ENCODE results near the gene LDAH.

The LDAH gene

GRCh38 chr2:20852670-20853069 lies 29.8 kb upstream of the LDAH start:
- H3K9me3 ChIP-seq (ENCODE audit: control insufficient read depth, low read length): no peaks in the 10 kb centered on the region
- H3K9ac ChIP-seq: no peak overlapping the region
- no peak overlapping the region for H3K4me3 ChIP-seq (ENCODE audit: low read depth, low read length)
- no peaks in the 10 kb centered on the region for H3K27me3 ChIP-seq (ENCODE audit: control insufficient read depth, insufficient read depth, low read length)
- no peak for TF ChIP-seq CTCF (IDR thresholded peaks at IDR 0.05)
- no peaks in the 10 kb centered on the region for H3K4me1 ChIP-seq
- no peak overlapping the region for H2AFZ ChIP-seq
- no peaks in the 10 kb centered on the region for H3K36me3 ChIP-seq (ENCODE audit: control insufficient read depth, insufficient read depth, low read length)
- H3K79me2 ChIP-seq: no peaks in the 10 kb centered on the region
- no peak overlapping the region for H3K4me2 ChIP-seq (ENCODE audit: low read length)
- H3K27ac ChIP-seq: no peak overlapping the region

GRCh38 chr2:20852139-20852538 lies 29.2 kb upstream of the LDAH start:
- Histone ChIP-seq H3K27ac (no peak overlapping the region), H3K4me3 (ENCODE audit: low read depth, low read length) (no peak overlapping the region), H3K27me3 (ENCODE audit: control insufficient read depth, insufficient read depth, low read length) (no peaks in the 10 kb centered on the region), H2AFZ (no peak overlapping the region), H3K4me1 (no peaks in the 10 kb centered on the region), H3K9ac (no peak overlapping the region), H3K36me3 (ENCODE audit: control insufficient read depth, insufficient read depth, low read length) (no peaks in the 10 kb centered on the region), H3K9me3 (ENCODE audit: control insufficient read depth, low read length) (no peaks in the 10 kb centered on the region), H3K4me2 (ENCODE audit: low read length) (no peak overlapping the region), H3K79me2 (no peaks in the 10 kb centered on the region)
- no peak for TF ChIP-seq CTCF (IDR thresholded peaks at IDR 0.05)

GRCh38 chr2:20844246-20844645 lies 21.3 kb upstream of the LDAH start:
- Histone ChIP-seq H2AFZ (no peak overlapping the region), H3K36me3 (ENCODE audit: control insufficient read depth, insufficient read depth, low read length) (no peaks in the 10 kb centered on the region), H3K9ac (no peak overlapping the region), H3K27ac (no peak overlapping the region), H3K4me1 (no peaks in the 10 kb centered on the region), H3K27me3 (ENCODE audit: control insufficient read depth, insufficient read depth, low read length) (no peaks in the 10 kb centered on the region), H3K79me2 (no peaks in the 10 kb centered on the region), H3K4me3 (ENCODE audit: low read depth, low read length) (no peak overlapping the region), H3K9me3 (ENCODE audit: control insufficient read depth, low read length) (no peaks in the 10 kb centered on the region), H3K4me2 (ENCODE audit: low read length) (no peak overlapping the region)
- TF ChIP-seq CTCF (IDR thresholded peaks at IDR 0.05): no peak

GRCh38 chr2:20839052-20839451 lies 16.2 kb upstream of the LDAH start:
- H3K27me3 ChIP-seq (ENCODE audit: control insufficient read depth, insufficient read depth, low read length): no peaks in the 10 kb centered on the region
- TF ChIP-seq CTCF (IDR thresholded peaks at IDR 0.05): no peak
- H3K79me2 ChIP-seq: no peaks in the 10 kb centered on the region
- no peak overlapping the region for H3K27ac ChIP-seq
- no peak overlapping the region for H2AFZ ChIP-seq
- no peaks in the 10 kb centered on the region for H3K4me1 ChIP-seq
- no peak overlapping the region for H3K9ac ChIP-seq
- H3K4me2 ChIP-seq (ENCODE audit: low read length): no peak overlapping the region
- no peak overlapping the region for H3K4me3 ChIP-seq (ENCODE audit: low read depth, low read length)
- H3K9me3 ChIP-seq (ENCODE audit: control insufficient read depth, low read length): no peaks in the 10 kb centered on the region
- H3K36me3 ChIP-seq (ENCODE audit: control insufficient read depth, insufficient read depth, low read length): no peaks in the 10 kb centered on the region

DNA sequence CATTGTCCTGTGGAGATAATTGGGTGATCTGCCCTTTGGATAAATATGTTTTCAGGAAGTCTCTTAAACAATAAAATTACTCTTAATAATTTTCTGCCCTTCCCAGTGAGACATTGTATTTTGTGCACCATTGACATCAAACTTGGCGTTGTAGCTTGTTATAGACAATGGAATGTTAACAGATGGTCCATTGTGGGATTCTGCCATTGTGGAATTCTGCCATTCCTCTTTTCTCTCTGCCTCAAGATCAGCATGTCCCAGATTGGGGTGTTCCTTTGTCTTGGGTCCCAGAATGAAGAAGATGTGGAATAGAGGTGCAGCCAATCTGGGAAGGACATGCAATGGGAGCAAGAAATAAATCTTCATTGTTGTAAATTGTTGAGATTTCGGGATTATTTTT lies 15.1 kb upstream of the LDAH start:
- no peak for TF ChIP-seq CTCF (IDR thresholded peaks at IDR 0.05)
- H3K4me3 ChIP-seq (ENCODE audit: low read depth, low read length): no peak overlapping the region
- no peak overlapping the region for H3K9ac ChIP-seq
- H3K4me2 ChIP-seq (ENCODE audit: low read length): no peak overlapping the region
- no peaks in the 10 kb centered on the region for H3K4me1 ChIP-seq
- no peaks in the 10 kb centered on the region for H3K79me2 ChIP-seq
- H3K36me3 ChIP-seq (ENCODE audit: control insufficient read depth, insufficient read depth, low read length): no peaks in the 10 kb centered on the region
- no peaks in the 10 kb centered on the region for H3K27me3 ChIP-seq (ENCODE audit: control insufficient read depth, insufficient read depth, low read length)
- H3K9me3 ChIP-seq (ENCODE audit: control insufficient read depth, low read length): no peaks in the 10 kb centered on the region
- H3K27ac ChIP-seq: no peak overlapping the region
- no peak overlapping the region for H2AFZ ChIP-seq

All from parathyroid adenoma (tissue), 2 donors.